WTC11 (cell line): Measurements from ENCODE around the gene SEL1L3. TPM values are rescaled to one million over a fixed set of nuclear protein-coding genes. Genes with fewer than 3 reads are reported as not detected.
A peak's percentile ranks its signal among the peaks of the same experiment; 100 is the strongest.

Experiments
- ATAC-seq: fragments of 200-7000 bp; cut with Tn5 transposase; 2 replicates; pipeline ENCODE4 v1.10.0; 2021; ENCODE audit warnings: mild to moderate bottlenecking, moderate library complexity
- CTCF ChIA-PET: fragments of 300-600 bp; sonication (Branson Sonifier 250); formaldehyde crosslinking; loops from one replicate; lab custom pipeline; 2021; ENCODE audit warnings: antibody characterized with exemption; lab: Charles Lee
- POLR2A ChIA-PET: fragments of 350-600 bp; sonication (Branson Sonifier 250); formaldehyde crosslinking; loops from one replicate; lab custom pipeline; 2021; ENCODE audit warnings: antibody characterized with exemption; lab: Charles Lee
- DNase-seq: peaks from one replicate; pipeline ENCODE4 v3.0.0; 2021; ENCODE audit warnings: low spot score
- H3K27ac Mint-ChIP-seq: 2 replicates; pipeline ENCODE4 v1.8.0; 2021; ENCODE audit warnings: mixed read lengths
- H3K27me3 Mint-ChIP-seq: 2 replicates; pipeline ENCODE4 v1.8.0; 2021; ENCODE audit warnings: low read depth, mild to moderate bottlenecking, moderate library complexity, mixed read lengths
- H3K36me3 Mint-ChIP-seq: 2 replicates; pipeline ENCODE4 v1.8.0; 2021; ENCODE audit warnings: mixed read lengths
- H3K4me1 Mint-ChIP-seq: 2 replicates; pipeline ENCODE4 v1.8.0; 2022; ENCODE audit warnings: mixed read lengths
- H3K4me3 Mint-ChIP-seq: 2 replicates; pipeline ENCODE4 v1.8.0; 2021; ENCODE audit warnings: mild to moderate bottlenecking, moderate library complexity, mixed read lengths
- H3K9me3 Mint-ChIP-seq: 2 replicates; pipeline ENCODE4 v1.8.0; 2021; ENCODE audit warnings: mixed read lengths
- CBFB ChIP-seq: sonication (generic); formaldehyde crosslinking; IDR thresholded peaks from 2 replicates; pipeline ENCODE4 v1.8.1; 2022; ENCODE audit warnings: mild to moderate bottlenecking, low read depth, missing genetic modification reagents
- ETV6 ChIP-seq: sonication (generic); formaldehyde crosslinking; IDR thresholded peaks from 2 replicates; pipeline ENCODE4 v1.8.1; 2022; ENCODE audit warnings: mild to moderate bottlenecking, missing genetic modification reagents
- MXD4 ChIP-seq: fragments of 250-450 bp; sonication (Bioruptor Pico); IDR thresholded peaks from 2 replicates; pipeline ENCODE4 v1.8.0; 2021; ENCODE audit warnings: mild to moderate bottlenecking, moderate library complexity, borderline replicate concordance
- NFE2L1 ChIP-seq: sonication (generic); formaldehyde crosslinking; IDR thresholded peaks from 2 replicates; pipeline ENCODE4 v1.8.1; 2023; ENCODE audit warnings: missing genetic modification reagents
- TEAD1 ChIP-seq: sonication (generic); formaldehyde crosslinking; IDR thresholded peaks from 2 replicates; pipeline ENCODE4 v1.8.0; 2022; ENCODE audit warnings: mild to moderate bottlenecking, missing genetic modification reagents
- TP53 ChIP-seq: sonication (generic); formaldehyde crosslinking; IDR thresholded peaks from 2 replicates; pipeline ENCODE4 v1.8.1; 2023; ENCODE audit warnings: mild to moderate bottlenecking, missing genetic modification reagents
- ZNF121 ChIP-seq: sonication (generic); formaldehyde crosslinking; IDR thresholded peaks from 2 replicates; pipeline ENCODE4 v1.8.0; 2023; ENCODE audit warnings: missing genetic modification reagents
- ZNF263 ChIP-seq: sonication (generic); formaldehyde crosslinking; IDR thresholded peaks from 2 replicates; pipeline ENCODE4 v1.8.1; 2022; ENCODE audit warnings: low read depth, mild to moderate bottlenecking, moderate library complexity, missing genetic modification reagents
- total RNA-seq: library from RNA; stranded (reverse); gene quantifications from 3 replicates; pipeline ENCODE4 v1.2.3, GENCODE V29; 2021
- TF ChIP-seq, protein P1 (sequence below): sonication (generic); formaldehyde crosslinking; IDR thresholded peaks from 2 replicates; pipeline ENCODE4 v1.8.1; 2022; ENCODE audit warnings: missing genetic modification reagents, borderline replicate concordance
- TF ChIP-seq, protein P2 (sequence below): sonication (generic); formaldehyde crosslinking; IDR thresholded peaks from 2 replicates; pipeline ENCODE4 v1.8.1; 2022; ENCODE audit warnings: low read depth, missing genetic modification reagents, borderline replicate concordance
- TF ChIP-seq, protein P3 (sequence below): sonication (generic); formaldehyde crosslinking; IDR thresholded peaks from 2 replicates; pipeline ENCODE4 v1.8.0; 2022; ENCODE audit warnings: mild to moderate bottlenecking, missing genetic modification reagents
- TF ChIP-seq, protein P4 (sequence below): fragments of 250-450 bp; sonication (Bioruptor Pico); IDR thresholded peaks from 2 replicates; pipeline ENCODE4 v1.9.0; 2021; ENCODE audit warnings: mild to moderate bottlenecking, borderline replicate concordance
- TF ChIP-seq, protein P5 (sequence below): sonication (generic); formaldehyde crosslinking; IDR thresholded peaks from 2 replicates; pipeline ENCODE4 v1.8.1; 2023; ENCODE audit warnings: mild to moderate bottlenecking, missing genetic modification reagents, moderate library complexity
- TF ChIP-seq, protein P6 (sequence below): sonication (generic); formaldehyde crosslinking; IDR thresholded peaks from 2 replicates; pipeline ENCODE4 v1.8.1; 2022; ENCODE audit warnings: low read depth, mild to moderate bottlenecking, moderate library complexity, missing genetic modification reagents, borderline replicate concordance
- TF ChIP-seq, protein P7 (sequence below): sonication (generic); formaldehyde crosslinking; IDR thresholded peaks from 2 replicates; pipeline ENCODE4 v1.8.1; 2023; ENCODE audit warnings: mild to moderate bottlenecking, moderate library complexity, missing genetic modification reagents
- TF ChIP-seq, protein P8 (sequence below): fragments of 250-450 bp; sonication (Bioruptor Pico); IDR thresholded peaks from 2 replicates; pipeline ENCODE4 v1.9.0; 2021; ENCODE audit warnings: mild to moderate bottlenecking

Gene SEL1L3
- total RNA-seq, 1 experiment from 2014 or later, result 31.5 TPM

DNA sequence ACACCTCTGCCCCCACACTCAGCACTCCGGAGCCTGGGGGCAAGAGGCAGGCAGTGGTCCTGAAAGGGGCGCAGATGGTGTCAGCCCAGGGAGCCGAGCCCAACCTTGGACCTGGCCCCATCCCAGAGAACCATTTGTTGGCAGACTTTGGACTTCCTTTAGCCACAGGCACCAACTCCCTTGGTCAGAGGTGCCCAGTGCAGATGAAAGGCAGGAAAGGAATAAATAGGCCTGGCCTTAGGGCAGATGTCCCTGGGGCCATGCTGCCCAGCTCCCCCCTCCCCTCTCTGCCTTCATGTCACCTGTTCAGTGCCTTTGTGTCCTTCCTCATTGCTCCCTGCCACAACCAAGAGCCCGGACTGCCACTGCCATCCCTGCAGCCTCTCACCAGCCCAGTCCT lies 52.8 kb downstream of the SEL1L3 start:
- no peak overlapping the region for H3K27ac Mint-ChIP-seq
- DNase-seq (no peak), ATAC-seq (no peak)
- ChIA-PET CTCF (interaction anchor here (0.6 kb wide), 1 partner anchor 146 kb away, joined by 3 read pairs; no protein-coding TSS in a partner anchor), POLR2A (no interaction called here)
- no peaks in the 10 kb centered on the region for H3K9me3 Mint-ChIP-seq
- H3K36me3 Mint-ChIP-seq, result peaks cover 15% of the 10 kb centered on the region
- peaks cover 64% of the 10 kb centered on the region for H3K4me1 Mint-ChIP-seq
- peaks cover 29% of the 10 kb centered on the region for H3K27me3 Mint-ChIP-seq
- TF ChIP-seq MXD4 (CRISPR knock-in tag) (no peak), TP53 (CRISPR knock-in tag) (no peak), CBFB (CRISPR knock-in tag) (no peak), ETV6 (CRISPR knock-in tag) (no peak), ZNF121 (CRISPR knock-in tag) (no peak), NFE2L1 (CRISPR knock-in tag) (no peak), TEAD1 (no peak)
- TF ChIP-seq, protein P1, sequence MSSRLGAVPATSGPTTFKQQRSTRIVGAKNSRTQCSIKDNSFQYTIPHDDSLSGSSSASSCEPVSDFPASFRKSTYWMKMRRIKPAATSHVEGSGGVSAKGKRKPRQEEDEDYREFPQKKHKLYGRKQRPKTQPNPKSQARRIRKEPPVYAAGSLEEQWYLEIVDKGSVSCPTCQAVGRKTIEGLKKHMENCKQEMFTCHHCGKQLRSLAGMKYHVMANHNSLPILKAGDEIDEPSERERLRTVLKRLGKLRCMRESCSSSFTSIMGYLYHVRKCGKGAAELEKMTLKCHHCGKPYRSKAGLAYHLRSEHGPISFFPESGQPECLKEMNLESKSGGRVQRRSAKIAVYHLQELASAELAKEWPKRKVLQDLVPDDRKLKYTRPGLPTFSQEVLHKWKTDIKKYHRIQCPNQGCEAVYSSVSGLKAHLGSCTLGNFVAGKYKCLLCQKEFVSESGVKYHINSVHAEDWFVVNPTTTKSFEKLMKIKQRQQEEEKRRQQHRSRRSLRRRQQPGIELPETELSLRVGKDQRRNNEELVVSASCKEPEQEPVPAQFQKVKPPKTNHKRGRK (CRISPR knock-in tag), result no peak
- TF ChIP-seq, protein P2, sequence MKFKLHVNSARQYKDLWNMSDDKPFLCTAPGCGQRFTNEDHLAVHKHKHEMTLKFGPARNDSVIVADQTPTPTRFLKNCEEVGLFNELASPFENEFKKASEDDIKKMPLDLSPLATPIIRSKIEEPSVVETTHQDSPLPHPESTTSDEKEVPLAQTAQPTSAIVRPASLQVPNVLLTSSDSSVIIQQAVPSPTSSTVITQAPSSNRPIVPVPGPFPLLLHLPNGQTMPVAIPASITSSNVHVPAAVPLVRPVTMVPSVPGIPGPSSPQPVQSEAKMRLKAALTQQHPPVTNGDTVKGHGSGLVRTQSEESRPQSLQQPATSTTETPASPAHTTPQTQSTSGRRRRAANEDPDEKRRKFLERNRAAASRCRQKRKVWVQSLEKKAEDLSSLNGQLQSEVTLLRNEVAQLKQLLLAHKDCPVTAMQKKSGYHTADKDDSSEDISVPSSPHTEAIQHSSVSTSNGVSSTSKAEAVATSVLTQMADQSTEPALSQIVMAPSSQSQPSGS (CRISPR knock-in tag), result no peak
- TF ChIP-seq, protein P3, sequence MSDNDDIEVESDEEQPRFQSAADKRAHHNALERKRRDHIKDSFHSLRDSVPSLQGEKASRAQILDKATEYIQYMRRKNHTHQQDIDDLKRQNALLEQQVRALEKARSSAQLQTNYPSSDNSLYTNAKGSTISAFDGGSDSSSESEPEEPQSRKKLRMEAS, result no peak
- TF ChIP-seq, protein P4, sequence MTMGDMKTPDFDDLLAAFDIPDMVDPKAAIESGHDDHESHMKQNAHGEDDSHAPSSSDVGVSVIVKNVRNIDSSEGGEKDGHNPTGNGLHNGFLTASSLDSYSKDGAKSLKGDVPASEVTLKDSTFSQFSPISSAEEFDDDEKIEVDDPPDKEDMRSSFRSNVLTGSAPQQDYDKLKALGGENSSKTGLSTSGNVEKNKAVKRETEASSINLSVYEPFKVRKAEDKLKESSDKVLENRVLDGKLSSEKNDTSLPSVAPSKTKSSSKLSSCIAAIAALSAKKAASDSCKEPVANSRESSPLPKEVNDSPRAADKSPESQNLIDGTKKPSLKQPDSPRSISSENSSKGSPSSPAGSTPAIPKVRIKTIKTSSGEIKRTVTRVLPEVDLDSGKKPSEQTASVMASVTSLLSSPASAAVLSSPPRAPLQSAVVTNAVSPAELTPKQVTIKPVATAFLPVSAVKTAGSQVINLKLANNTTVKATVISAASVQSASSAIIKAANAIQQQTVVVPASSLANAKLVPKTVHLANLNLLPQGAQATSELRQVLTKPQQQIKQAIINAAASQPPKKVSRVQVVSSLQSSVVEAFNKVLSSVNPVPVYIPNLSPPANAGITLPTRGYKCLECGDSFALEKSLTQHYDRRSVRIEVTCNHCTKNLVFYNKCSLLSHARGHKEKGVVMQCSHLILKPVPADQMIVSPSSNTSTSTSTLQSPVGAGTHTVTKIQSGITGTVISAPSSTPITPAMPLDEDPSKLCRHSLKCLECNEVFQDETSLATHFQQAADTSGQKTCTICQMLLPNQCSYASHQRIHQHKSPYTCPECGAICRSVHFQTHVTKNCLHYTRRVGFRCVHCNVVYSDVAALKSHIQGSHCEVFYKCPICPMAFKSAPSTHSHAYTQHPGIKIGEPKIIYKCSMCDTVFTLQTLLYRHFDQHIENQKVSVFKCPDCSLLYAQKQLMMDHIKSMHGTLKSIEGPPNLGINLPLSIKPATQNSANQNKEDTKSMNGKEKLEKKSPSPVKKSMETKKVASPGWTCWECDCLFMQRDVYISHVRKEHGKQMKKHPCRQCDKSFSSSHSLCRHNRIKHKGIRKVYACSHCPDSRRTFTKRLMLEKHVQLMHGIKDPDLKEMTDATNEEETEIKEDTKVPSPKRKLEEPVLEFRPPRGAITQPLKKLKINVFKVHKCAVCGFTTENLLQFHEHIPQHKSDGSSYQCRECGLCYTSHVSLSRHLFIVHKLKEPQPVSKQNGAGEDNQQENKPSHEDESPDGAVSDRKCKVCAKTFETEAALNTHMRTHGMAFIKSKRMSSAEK, result no peak
- TF ChIP-seq, protein P5, sequence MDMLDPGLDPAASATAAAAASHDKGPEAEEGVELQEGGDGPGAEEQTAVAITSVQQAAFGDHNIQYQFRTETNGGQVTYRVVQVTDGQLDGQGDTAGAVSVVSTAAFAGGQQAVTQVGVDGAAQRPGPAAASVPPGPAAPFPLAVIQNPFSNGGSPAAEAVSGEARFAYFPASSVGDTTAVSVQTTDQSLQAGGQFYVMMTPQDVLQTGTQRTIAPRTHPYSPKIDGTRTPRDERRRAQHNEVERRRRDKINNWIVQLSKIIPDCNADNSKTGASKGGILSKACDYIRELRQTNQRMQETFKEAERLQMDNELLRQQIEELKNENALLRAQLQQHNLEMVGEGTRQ (CRISPR knock-in tag), result no peak
- TF ChIP-seq, protein P6, sequence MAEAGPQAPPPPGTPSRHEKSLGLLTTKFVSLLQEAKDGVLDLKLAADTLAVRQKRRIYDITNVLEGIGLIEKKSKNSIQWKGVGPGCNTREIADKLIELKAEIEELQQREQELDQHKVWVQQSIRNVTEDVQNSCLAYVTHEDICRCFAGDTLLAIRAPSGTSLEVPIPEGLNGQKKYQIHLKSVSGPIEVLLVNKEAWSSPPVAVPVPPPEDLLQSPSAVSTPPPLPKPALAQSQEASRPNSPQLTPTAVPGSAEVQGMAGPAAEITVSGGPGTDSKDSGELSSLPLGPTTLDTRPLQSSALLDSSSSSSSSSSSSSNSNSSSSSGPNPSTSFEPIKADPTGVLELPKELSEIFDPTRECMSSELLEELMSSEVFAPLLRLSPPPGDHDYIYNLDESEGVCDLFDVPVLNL (CRISPR knock-in tag), result no peak
- no peak overlapping the region for H3K4me3 Mint-ChIP-seq

DNA sequence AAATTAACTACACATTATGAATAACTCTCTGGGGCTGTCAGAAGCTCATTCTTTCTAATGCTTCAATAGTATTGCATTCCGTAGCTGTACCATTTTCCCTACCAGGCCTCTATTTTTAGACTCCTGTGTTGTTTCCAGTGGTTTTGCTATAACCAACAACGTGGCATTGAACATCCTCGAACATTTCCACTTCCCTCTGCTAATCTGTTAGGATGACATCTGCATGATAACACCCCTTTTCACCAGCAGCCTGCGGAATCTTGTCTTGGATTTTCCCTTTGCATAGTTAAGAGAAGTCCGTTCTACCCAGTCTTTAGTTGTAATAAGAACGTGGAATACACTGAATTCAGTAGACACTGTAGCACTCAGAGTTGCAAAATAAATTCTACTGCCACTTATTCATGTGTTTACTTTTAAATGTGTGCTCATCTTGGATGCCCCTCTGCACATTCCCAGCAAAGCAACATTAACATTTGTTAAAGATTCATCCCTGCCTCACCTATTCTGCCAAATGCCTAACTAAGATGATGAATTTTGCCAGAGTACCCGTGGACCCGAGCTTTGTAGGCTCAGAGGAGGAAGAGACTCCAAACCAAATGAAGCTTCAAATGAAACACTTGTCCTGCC lies 55.6 kb downstream of the SEL1L3 start:
- Mint-ChIP-seq H3K27ac (peak overlapping the region; percentile 45; the same call in 1 of the 2 replicates), H3K4me3 (no peak overlapping the region), H3K27me3 (peaks cover 17% of the 10 kb centered on the region), H3K36me3 (peaks cover 23% of the 10 kb centered on the region), H3K9me3 (no peaks in the 10 kb centered on the region), H3K4me1 (peaks cover 52% of the 10 kb centered on the region)
- DNase-seq (no peak), ATAC-seq (peak; percentile 32; the same call in 1 of the 2 replicates)
- ChIA-PET CTCF (interaction anchor here (0.6 to 1.2 kb wide), 2 partner anchors 15 to 21 kb away, joined by 4 read pairs; no protein-coding TSS in a partner anchor), POLR2A (no interaction called here)
- TF ChIP-seq, protein P7, sequence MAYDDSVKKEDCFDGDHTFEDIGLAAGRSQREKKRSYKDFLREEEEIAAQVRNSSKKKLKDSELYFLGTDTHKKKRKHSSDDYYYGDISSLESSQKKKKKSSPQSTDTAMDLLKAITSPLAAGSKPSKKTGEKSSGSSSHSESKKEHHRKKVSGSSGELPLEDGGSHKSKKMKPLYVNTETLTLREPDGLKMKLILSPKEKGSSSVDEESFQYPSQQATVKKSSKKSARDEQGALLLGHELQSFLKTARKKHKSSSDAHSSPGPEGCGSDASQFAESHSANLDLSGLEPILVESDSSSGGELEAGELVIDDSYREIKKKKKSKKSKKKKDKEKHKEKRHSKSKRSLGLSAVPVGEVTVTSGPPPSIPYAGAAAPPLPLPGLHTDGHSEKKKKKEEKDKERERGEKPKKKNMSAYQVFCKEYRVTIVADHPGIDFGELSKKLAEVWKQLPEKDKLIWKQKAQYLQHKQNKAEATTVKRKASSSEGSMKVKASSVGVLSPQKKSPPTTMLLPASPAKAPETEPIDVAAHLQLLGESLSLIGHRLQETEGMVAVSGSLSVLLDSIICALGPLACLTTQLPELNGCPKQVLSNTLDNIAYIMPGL (CRISPR knock-in tag), result no peak
- TF ChIP-seq, protein P8, sequence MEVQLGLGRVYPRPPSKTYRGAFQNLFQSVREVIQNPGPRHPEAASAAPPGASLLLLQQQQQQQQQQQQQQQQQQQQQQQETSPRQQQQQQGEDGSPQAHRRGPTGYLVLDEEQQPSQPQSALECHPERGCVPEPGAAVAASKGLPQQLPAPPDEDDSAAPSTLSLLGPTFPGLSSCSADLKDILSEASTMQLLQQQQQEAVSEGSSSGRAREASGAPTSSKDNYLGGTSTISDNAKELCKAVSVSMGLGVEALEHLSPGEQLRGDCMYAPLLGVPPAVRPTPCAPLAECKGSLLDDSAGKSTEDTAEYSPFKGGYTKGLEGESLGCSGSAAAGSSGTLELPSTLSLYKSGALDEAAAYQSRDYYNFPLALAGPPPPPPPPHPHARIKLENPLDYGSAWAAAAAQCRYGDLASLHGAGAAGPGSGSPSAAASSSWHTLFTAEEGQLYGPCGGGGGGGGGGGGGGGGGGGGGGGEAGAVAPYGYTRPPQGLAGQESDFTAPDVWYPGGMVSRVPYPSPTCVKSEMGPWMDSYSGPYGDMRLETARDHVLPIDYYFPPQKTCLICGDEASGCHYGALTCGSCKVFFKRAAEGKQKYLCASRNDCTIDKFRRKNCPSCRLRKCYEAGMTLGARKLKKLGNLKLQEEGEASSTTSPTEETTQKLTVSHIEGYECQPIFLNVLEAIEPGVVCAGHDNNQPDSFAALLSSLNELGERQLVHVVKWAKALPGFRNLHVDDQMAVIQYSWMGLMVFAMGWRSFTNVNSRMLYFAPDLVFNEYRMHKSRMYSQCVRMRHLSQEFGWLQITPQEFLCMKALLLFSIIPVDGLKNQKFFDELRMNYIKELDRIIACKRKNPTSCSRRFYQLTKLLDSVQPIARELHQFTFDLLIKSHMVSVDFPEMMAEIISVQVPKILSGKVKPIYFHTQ, result no peak
- TF ChIP-seq ZNF263, result no peak
- TF ChIP-seq, protein P1 (CRISPR knock-in tag), result no peak
